NCI-H1048 (cell line): Measurements from ENCODE around the gene SPTBN4.
"Not testable (repeated sequence)": the region's sequence is repeated elsewhere in the genome, so short reads cannot be mapped to it uniquely, and the experiment has no call there.

Source experiments
- DNase-seq: peaks from one replicate; lab custom pipeline; 2025; lab: John Stamatoyannopoulos, UW

SPTBN4 gene

GRCh38 chr19:40530091-40530901, 63.5 kb downstream of the SPTBN4 start:
- DNase-seq = no peak

- DNase-seq = no peak
Measured at GRCh38 chr19:40533508-40533907, 66.7 kb downstream of the SPTBN4 start.

GRCh38 chr19:40534148-40534547, 67.3 kb downstream of the SPTBN4 start:
- no peak for DNase-seq

GRCh38 chr19:40539070-40539469, 72.3 kb downstream of the SPTBN4 start:
- DNase-seq = no peak

- no peak for DNase-seq
Measured at GRCh38 chr19:40542202-40542859, 75.5 kb downstream of the SPTBN4 start.

- DNase-seq = no peak
Measured at GRCh38 chr19:40543029-40543597, 76.3 kb downstream of the SPTBN4 start.

- DNase-seq = not testable (repeated sequence)
Measured at GRCh38 chr19:40546153-40546841, 79.5 kb downstream of the SPTBN4 start.

GRCh38 chr19:40547190-40547589, 80.4 kb downstream of the SPTBN4 start:
- not testable (repeated sequence) for DNase-seq

- DNase-seq = no peak
Measured at GRCh38 chr19:40547836-40548235, 81.0 kb downstream of the SPTBN4 start.

GRCh38 chr19:40549007-40549708, 82.4 kb downstream of the SPTBN4 start:
- DNase-seq = peak; percentile 16

- no peak for DNase-seq
Measured at GRCh38 chr19:40550951-40551350, 84.2 kb downstream of the SPTBN4 start.

- DNase-seq = no peak
Measured at GRCh38 chr19:40552848-40553247, 86.0 kb downstream of the SPTBN4 start.

- no peak for DNase-seq
Measured at GRCh38 chr19:40553885-40554857, 87.4 kb downstream of the SPTBN4 start.

GRCh38 chr19:40555978-40556689, 89.3 kb downstream of the SPTBN4 start:
- DNase-seq = no peak

GRCh38 chr19:40556953-40557530, 90.2 kb downstream of the SPTBN4 start:
- DNase-seq = no peak

GRCh38 chr19:40559394-40559793, 92.6 kb downstream of the SPTBN4 start:
- DNase-seq = no peak

- no peak for DNase-seq
Measured at GRCh38 chr19:40560092-40560507, 93.3 kb downstream of the SPTBN4 start.

- DNase-seq = no peak
Measured at GRCh38 chr19:40561947-40562346, 95.1 kb downstream of the SPTBN4 start.

- not testable (repeated sequence) for DNase-seq
Measured at GRCh38 chr19:40564535-40564934, 97.7 kb downstream of the SPTBN4 start.

GRCh38 chr19:40565355-40565754, 98.6 kb downstream of the SPTBN4 start:
- no peak for DNase-seq
